Activated naive CD8-positive, alpha-beta T cell treated with anti-CD3 and anti-CD28 coated beads, Interleukin-2, amount 50 U/mL, for 16 hours (primary cell): ENCODE data around the gene CENPP.

ENCODE experiments used
- DNase-seq: peaks from one replicate; pipeline ENCODE4 v3.0.0-alpha.2; 2020; ENCODE audit warnings: low read depth, low spot score

CENPP gene

DNA sequence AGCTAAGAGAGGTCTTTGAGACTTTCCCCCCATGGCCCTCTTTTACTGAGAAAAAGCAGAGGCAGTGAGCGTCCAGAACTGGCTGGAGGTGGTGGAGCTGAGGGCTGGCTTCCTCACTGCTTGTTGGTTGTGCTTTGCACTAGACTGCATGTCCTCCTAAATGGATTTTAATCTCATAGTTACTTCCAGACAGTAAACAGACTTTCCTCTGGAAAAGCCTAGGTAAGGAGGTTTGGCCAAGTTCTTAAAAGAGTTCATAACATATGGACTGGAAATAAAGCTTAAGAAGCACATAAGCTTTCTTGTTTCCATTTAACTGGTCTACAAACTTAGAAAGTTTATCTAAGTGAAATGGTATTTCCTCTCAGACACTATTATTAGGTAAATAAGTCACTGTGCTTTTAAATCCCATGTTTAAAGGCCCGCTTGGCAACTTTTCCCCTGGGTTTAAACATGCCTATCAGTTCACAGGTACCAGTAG is 154.6 kb downstream of the CENPP start:
- DNase-seq = no peak

DNA sequence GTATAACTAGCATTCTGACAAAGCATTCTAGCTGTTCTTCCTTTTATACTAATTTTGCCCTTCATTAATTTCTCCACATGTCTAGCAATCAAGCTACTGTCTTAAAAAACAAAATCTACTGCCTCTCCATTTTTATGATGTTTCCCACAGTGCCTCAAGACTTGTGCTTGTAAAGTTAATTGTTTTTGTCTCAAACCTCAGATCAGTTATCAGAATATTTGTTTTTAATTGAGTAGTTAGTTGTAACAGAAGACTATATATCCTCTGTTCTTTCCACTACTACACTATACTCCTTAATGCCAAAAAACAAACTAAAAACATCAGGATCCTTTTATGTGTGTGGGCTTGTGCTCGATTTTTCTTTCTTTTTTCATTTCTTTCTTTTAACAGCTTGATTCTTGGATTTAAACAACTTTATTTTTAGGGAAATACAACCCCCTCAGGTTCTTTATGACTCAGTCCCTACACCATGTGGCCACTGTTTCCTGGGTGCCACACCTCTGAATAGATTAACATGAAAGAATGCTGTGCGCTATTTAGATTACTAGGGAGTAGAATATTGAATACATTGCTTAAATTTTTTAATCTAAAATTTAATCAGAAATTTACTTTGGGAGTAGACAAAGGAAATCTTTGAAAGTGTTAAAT is 155.4 kb downstream of the CENPP start:
- DNase-seq = no peak

DNA sequence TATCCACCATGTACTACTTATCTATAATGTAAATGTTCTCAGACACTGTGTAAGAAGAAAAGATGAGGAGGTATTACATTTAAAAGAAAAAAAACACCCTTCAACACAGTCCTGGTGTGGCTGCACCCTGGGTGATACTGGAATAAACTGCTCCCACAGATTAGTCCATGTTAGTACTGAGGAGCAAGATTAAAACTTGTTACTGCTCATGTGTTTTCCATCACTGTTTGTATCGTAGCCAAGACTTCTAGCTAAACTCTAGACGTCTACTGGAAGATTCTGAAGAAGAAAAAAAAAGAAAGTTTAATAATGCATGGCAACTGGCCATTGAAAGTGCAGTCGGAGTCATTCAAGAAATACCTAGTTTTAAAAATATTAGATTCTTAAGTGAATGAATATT is 156.6 kb downstream of the CENPP start, which contains the start of gene ASPN:
Gene ASPN, minus strand, starts transcription at position 178 of the 400 bp plus-strand sequence.
- DNase-seq = no peak

DNA sequence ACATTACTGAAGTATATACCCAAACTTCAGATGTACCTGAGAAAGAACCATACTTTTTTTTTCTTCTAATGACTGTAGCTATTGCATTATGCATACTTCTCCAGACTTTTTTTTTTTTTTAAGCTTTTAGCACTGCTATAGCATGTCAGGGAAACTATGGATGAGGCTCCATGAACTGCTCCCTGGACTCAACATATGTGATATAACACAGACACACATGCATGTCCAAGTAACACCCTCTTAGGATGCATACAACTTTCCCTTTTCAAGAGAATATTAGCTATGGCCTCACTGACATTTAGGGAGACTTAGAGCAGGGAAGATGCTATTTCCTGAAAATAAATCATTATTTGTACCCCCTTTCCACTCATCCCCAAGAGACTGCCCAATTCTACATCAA is 157.1 kb downstream of the CENPP start:
- no peak for DNase-seq

DNA sequence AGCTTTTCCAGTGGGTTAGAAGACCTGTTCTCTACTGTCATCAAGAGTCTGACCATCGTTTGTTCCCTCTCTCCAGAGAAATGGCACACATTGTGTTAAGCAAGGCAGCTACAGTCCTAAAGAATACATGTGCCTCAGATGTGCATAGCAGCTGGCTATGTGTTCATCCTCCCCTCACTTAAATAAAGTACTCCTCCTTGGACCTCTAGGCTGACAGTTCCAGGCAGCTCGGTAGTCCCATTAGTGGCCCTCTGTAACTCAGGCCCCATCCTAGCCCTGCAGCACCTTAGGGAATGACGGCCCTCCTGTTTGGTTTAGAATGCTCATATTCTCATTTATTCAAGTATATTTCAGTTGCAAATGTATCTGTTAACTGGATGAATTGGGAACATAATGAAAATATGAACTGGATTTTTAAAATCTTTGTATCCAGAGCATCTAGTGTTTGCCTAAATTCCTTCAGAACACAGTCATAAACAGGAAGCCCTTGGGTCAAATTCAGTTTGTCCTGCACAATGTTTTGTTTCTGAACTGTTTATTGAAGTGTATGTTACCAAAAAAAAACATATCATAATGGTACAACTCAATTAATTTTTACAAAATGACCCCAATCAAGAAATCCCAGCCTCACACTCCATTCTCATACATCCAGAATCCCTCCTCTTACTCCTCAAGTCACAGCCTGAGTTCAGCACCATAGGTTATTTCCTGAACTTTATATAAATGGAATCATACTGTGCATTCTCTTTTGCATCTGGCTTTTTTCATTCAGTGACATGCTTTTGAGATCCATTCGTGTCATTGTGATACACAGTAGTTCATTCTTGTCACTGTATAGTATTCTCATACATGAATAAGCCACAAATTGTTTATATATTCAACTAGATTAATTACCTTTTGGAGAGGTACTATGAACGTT is 158.1 kb downstream of the CENPP start:
- no peak for DNase-seq

DNA sequence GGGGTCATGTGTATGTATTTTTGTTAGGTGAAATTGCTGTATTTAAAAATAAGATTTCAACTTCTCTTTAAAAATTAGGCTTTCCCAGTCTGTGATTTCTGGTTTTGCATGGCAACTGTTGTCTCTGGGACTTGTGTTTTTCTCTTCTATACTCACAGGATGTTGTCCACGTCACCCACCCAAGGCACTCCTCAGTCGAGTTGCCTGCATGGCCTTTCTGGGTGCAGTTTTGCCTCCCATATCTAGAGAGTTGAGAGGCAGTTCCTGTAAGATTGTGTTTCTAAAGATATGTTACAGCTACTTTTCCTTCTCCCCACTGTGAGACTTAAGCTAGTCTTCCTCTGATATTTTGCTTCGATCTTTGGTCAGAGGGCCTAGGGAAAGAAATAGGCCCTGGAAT is 158.8 kb downstream of the CENPP start:
- no peak for DNase-seq

DNA sequence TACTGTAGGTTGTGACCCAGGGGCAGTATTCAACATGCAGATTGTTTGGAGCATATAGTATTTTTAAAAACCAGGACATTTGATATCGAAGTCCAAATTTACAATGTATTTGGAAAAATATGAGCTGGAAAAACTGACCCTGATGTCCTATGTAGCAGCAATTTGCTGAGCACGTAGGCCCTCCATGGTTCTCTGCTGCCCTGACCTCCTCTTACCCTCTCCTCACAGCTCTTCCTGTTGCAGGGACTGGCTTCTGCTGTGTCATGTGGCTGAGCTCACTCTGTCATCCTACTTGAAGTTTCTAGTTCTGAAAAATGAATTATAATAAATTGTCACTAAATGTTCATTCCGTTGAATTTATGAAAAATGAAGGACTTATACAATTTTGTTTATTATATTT is 160.6 kb downstream of the CENPP start:
- DNase-seq = no peak

DNA sequence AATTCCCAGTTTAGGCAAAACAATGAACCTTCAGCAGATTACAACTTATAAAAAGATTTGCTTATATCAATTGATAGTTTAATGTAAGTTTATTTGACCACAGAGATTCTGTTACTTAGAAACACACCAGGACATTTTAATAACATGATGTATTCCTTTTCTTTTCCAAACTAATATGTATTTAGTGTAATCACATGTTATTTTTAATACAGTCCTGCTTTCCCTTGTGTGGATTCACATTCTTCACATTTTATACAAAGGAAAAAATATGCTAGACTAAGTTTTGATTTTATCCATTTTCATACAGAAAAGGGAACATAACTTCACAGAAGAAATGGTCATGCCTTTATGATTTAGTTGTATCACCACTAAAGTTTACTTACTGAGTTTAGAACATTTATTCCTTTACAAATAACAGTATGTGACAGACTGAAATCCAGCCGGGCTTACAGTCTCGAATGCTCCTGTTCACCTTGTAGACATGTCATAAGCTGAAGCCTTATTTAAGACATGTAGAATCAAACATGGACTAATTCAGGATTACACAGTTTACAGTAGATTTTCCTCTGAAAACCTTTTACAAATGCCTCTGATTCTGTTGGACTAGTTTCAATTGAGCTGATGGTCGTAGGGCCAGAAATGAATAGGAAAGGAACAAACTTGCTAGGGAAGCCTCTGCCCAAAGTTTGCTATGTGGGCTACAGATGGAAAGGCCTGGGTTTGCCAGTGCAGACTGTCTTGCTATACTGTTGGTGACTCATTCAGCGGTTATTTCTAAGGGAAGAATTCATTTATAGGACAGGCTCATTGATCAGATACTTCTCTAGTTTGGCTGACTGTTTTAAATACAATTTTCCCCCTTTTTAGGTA is 163.2 kb downstream of the CENPP start:
- no peak for DNase-seq

DNA sequence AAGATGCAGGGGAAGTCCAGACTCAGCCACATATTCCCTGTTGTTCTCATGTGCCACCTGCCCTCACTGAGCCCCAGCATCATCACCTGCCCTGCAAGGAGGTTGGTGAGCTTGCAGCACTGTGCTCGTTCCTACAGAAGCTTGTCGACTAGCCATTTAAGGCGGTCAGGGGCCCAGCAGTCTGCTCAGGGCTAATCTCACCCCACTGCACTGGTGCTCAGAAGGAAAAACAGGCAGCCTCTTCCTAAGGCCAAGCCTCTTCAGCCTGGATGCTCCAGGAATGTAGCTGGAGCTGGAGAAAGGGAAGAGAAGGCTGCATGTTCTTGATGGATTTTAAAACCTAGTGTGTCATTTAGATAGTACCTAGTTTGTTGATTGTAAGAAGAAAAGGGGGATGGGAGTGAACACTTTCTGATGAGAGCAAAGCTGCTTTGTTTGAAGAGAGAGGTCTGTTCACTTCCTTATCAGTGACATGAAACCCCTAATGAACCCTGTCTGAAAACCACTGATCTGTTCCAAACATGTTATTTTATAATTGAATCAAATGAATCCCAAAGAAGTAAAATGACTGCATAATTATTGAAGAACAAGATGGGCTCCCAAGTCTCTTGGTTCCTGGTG is 167.1 kb downstream of the CENPP start:
- DNase-seq = no peak

DNA sequence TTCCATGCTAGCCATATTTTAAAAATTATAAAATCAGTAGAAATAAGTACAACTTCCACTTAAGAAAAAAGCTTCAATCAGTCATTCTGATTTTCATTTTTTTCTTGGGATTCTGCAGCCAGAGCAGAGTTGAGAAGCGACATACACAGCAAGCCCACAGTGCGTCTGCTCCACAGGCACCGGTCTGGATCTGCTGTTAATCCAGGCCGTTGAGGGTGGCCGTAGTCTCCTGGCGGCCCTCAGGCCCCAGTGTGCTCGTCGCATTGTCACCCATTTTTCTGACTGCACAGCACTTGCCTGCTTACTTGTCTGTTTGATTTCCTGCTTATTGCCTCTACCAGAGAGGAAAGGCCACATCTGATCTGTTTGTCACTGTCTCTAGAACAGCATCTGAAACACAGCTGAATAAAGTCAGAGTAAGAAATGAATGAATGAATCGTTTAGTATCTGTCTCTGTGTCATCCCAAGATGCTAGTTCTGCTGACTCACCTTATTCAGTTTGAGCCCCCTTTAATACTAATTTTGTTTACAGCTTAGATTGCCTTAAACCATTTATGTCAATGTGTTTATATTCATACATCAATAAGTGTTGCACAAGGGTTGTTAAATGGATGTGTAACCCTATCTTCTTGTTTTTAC is 168.1 kb downstream of the CENPP start:
- DNase-seq = no peak

DNA sequence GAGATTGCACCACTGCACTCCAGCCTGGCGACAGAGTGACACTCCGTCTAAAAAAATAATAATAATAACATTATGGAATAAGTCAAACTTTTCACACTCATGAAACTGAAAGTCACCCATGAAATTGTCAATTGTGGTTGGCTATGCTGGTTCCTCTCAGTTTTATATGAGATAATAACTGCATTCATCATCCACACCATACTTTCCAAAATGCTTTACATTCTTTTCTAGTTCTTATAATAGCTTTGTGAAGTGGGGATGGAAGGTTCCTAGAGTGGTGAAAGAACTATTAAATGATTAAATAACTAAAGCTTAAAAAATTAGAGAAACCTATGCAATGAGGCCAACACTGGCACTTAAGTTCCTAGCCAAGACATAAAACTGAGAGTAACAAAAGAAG is 169.1 kb downstream of the CENPP start:
- no peak for DNase-seq

DNA sequence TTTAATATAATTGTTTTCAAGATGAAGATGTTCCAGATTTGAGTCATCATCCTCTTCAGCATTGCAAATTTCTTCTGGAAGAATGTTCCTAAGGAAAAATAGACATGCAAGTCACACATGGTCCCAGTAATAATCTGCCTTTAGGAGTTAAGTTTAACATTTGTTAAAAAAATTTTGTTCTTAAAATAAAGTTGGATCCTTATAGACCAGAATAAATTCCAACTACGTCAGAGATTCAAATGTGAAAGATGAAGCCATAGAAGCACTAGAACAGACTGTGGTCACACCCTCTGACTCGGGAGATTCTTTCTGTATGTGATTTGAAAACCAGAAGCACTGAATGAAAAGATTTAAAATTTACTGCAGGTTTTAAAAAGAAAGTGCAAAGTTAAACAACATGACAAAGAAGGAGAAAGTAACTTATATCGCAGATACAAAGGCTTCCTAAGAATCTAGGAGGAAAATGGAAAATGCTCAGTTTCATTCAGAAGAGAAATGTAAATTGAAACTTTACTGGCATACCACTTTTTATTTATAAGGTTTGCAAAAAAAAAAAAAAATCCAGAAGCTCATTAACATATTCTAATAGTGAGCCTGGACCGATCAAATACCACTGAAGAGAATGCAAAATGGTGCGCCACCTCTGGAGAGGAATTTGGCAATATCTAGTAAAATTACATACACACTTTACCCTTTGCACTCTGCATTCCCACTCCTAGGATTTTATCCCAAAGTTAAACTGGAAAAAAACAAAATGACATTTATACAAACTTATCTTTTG is 170.8 kb downstream of the CENPP start:
- no peak for DNase-seq

DNA sequence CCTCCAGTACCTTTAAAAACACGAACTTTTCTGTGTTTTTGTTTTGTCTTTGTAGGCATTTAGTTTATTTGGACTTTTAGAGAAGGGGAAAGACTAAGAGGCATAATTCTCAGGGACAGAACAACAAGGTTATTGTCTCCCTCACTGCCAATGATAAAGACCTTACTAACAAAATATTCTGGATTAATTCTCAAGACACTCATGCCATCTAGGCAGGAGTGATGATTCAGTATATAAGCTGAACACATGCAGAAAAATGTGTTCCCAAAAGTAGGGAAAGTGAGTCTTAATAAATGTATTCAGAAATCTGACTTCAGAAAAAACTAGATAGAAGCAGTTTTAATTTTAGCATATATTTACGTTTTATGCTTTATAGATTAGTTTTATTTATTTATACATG is 173.9 kb downstream of the CENPP start:
- no peak for DNase-seq

DNA sequence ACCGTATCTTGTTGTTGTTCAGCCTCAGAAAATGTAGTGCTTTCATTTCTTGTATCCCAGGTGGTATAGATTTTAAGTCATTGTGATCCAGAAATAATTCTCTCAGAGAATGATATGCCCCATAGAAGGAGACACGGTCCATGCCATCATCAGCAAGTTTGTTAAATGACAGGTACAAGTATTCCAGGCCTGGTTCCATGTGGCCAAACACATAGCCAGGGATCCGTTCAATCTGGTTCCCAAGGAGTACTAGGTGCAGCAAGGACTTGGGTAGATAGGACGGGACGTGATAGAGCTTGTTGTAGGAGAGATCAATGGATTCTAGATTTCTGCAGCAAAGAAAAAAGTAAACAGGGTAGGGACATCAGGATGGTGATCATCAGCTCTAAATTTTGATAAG is 175.0 kb downstream of the CENPP start:
- no peak for DNase-seq

DNA sequence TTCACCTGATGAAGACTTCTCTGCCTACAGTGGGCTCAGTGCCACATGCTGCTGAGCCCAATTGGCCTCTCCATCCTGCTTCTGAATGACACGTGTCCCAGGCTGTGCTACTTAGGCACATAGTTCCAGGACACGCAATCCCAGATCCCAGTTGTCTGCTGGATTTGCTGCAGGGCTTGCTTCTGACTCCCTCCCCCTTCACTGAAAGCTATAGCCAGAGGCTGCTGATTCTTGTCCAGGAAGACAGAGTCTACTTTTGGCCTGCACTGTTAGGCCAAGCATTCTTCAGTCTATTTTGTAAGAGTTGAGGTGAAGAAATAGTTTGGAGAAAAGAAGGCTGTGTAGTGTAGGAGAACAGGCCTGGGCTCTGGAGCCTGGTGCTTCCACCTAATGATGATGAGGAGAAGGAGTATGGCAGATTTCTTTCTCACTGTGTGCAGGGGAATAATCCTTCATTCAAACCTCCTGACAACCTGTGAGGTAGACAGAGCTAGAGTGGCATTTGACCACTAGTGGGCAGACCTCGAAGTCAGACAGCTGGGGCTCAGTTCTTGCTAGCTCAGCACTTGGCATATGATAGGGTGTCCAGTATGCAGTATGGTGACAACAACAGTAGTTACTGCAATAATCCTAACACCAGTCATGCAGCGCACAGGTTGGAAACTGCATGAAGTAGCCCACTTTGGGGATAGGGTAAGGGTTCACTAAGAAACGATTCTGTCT is 176.1 kb downstream of the CENPP start:
- no peak for DNase-seq

DNA sequence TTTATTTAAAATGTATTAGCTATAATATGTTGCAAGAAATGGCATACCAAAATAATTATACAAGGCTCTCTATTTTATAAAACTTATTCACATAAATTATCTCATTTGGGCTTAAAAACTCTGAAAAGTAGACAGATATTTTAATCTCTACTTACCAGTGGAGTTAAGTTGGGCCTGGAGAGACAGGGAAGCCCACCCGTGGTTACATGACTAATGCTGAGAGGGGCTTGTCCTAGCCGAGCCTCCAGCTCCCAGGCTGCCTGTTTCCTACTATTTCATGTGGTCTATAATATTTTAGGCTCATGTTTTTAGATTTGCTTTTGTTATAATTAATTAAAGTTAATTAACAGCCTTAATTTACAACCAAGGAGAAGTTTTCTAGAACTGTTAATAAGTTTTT is 177.4 kb downstream of the CENPP start:
- no peak for DNase-seq

DNA sequence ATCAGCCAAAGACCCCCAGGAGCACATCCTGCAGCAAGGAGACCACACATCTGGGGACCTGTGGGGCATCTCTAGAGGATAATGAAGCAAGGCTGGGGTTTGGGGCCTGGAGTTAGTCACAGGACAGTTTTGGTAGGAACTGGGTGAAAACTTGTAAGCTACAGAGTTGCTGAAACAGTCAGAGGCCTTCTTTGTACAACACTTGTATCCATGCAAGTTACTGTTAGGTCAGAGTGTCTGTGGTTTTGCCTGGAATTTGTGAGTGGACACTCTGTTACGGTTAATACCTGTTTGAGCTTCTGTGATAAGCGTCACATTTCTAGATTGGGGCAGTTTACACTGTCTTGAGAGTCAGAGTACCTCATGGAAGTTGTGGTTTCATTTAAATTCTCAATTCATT is 179.1 kb downstream of the CENPP start:
- DNase-seq = no peak

DNA sequence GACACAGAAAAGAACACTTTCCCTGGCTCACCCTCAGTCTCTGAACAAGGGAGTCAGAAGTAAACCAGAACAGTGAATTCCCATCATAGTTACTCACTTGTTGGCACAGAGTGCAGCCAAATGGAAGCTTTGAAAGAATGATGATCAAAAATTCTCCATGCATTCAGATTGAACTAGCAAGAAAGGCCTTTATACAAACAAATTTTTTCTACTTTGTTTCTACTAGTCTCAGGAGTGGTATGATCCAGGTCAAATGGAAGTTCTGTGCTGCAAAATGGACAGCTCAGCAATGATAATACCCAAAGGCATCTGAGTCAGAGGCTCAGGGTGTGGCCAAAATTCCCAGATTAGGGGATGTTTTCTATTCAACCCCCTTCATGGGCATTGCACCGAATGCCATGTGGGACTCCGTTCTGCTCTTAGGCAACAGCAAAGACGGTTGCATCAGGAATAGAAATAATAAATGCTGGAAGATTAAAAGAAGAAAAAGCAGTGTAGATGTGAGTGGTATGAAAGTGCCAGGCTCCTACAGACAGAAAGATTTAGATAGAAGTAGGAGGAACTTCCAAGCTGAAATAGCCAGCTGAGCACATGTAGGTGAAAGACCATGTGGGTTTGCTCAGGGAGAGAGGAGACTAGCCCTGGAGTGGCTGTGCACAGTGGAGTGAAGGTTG is 180.6 kb downstream of the CENPP start:
- DNase-seq = no peak

DNA sequence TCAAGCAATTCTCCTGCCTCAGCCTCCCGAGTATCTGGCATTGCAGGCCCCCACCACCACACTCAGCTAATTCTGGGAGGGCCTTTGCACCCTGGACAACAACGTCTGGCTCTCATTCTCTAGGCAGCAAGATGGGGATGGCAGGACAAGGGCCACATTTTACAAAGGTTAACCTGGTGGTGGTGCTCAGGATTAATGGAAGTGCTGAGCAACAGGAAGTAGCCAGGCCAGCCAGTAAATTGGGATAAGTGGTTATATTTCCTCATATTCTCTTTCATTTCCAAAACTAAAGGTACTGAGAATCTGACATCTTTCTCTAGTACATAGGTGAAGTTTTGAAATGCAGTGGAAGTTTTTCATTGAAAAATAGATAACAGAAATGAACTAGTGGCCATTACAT is 181.3 kb downstream of the CENPP start:
- no peak for DNase-seq
